ENCODE data around the gene CNN3.

The CNN3 gene

GRCh38 chr1:94926915-94927404 lies at the start of gene CNN3:
CNN3 (minus strand) TSS chr1:94927110; CDS start chr1:94926894, 216 bp downstream.
- in situ Hi-C loops (cut with MboI; ENCODE audit: low sequenced_read_pairs): no loop called here

GRCh38 chr1:94974824-94975223 lies 47.9 kb upstream of the CNN3 start:
- in situ Hi-C loops (cut with MboI; ENCODE audit: low sequenced_read_pairs): no loop called here

- in situ Hi-C loops (cut with MboI; ENCODE audit: low sequenced_read_pairs): no loop called here
Observed at GRCh38 chr1:94974241-94974640, 47.3 kb upstream of the CNN3 start.

GRCh38 chr1:94973309-94973922 lies 46.5 kb upstream of the CNN3 start:
- in situ Hi-C loops (cut with MboI; ENCODE audit: low sequenced_read_pairs): no loop called here

GRCh38 chr1:94971491-94971924 lies 44.6 kb upstream of the CNN3 start:
- in situ Hi-C loops (cut with MboI; ENCODE audit: low sequenced_read_pairs): no loop called here

- in situ Hi-C loops (cut with MboI; ENCODE audit: low sequenced_read_pairs): no loop called here
Observed at GRCh38 chr1:94970783-94971182, 43.9 kb upstream of the CNN3 start.

GRCh38 chr1:94969137-94969536 lies 42.2 kb upstream of the CNN3 start:
- in situ Hi-C loops (cut with MboI; ENCODE audit: low sequenced_read_pairs): no loop called here

- in situ Hi-C loops (cut with MboI; ENCODE audit: low sequenced_read_pairs): no loop called here
Observed at GRCh38 chr1:94966033-94966432, 39.1 kb upstream of the CNN3 start.

- in situ Hi-C loops (cut with MboI; ENCODE audit: low sequenced_read_pairs): no loop called here
Observed at GRCh38 chr1:94963864-94964263, 37.0 kb upstream of the CNN3 start.

- in situ Hi-C loops (cut with MboI; ENCODE audit: low sequenced_read_pairs): no loop called here
Observed at GRCh38 chr1:94962409-94963265, 35.7 kb upstream of the CNN3 start.

- in situ Hi-C loops (cut with MboI; ENCODE audit: low sequenced_read_pairs): no loop called here
Observed at GRCh38 chr1:94961988-94962387, 35.1 kb upstream of the CNN3 start.

- in situ Hi-C loops (cut with MboI; ENCODE audit: low sequenced_read_pairs): no loop called here
Observed at GRCh38 chr1:94961582-94961981, 34.7 kb upstream of the CNN3 start.

- in situ Hi-C loops (cut with MboI; ENCODE audit: low sequenced_read_pairs): no loop called here
Observed at GRCh38 chr1:94958081-94958480, 31.2 kb upstream of the CNN3 start.

- in situ Hi-C loops (cut with MboI; ENCODE audit: low sequenced_read_pairs): no loop called here
Observed at GRCh38 chr1:94955767-94956632, 29.1 kb upstream of the CNN3 start.

GRCh38 chr1:94954263-94955220 lies 27.6 kb upstream of the CNN3 start:
- in situ Hi-C loops (cut with MboI; ENCODE audit: low sequenced_read_pairs): no loop called here

- in situ Hi-C loops (cut with MboI; ENCODE audit: low sequenced_read_pairs): no loop called here
Observed at GRCh38 chr1:94953746-94954145, 26.8 kb upstream of the CNN3 start.

GRCh38 chr1:94953107-94953506 lies 26.2 kb upstream of the CNN3 start:
- in situ Hi-C loops (cut with MboI; ENCODE audit: low sequenced_read_pairs): no loop called here

GRCh38 chr1:94952539-94952938 lies 25.6 kb upstream of the CNN3 start:
- in situ Hi-C loops (cut with MboI; ENCODE audit: low sequenced_read_pairs): no loop called here

GRCh38 chr1:94951509-94952208 lies 24.7 kb upstream of the CNN3 start:
- in situ Hi-C loops (cut with MboI; ENCODE audit: low sequenced_read_pairs): no loop called here

Measured in HL-60/S4 treated with phorbol 12-myristate 13-acetate at 8.2 ng/mL for 4 days and 3 days (cell line).